Astrocyte of the spinal cord (primary cell): Measurements from ENCODE around the gene OR6B2.
"Not testable (repeated sequence)": the region's sequence is repeated elsewhere in the genome, so short reads cannot be mapped to it uniquely, and the experiment has no call there.

Experiments
- DNase-seq: peaks from one replicate; pipeline ENCODE4 v3.0.0; 2011; ENCODE audit warnings: low read depth, low spot score
- H3K4me3 ChIP-seq: 2 replicates; pipeline ENCODE4 v1.5.1; 2011; ENCODE audit warnings: low read depth, mild to moderate bottlenecking, low read length, moderate library complexity
- CTCF ChIP-seq: IDR thresholded peaks from 2 replicates; pipeline ENCODE4 v1.5.1; 2012; ENCODE audit warnings: low read depth, mild to moderate bottlenecking, low read length, inconsistent platforms
- in situ Hi-C: cut with HindIII; loops from 2 replicates; pipeline ENCODE4 v1.10.0; 2017; ENCODE audit warnings: low sequenced_read_pairs

The OR6B2 gene

DNA sequence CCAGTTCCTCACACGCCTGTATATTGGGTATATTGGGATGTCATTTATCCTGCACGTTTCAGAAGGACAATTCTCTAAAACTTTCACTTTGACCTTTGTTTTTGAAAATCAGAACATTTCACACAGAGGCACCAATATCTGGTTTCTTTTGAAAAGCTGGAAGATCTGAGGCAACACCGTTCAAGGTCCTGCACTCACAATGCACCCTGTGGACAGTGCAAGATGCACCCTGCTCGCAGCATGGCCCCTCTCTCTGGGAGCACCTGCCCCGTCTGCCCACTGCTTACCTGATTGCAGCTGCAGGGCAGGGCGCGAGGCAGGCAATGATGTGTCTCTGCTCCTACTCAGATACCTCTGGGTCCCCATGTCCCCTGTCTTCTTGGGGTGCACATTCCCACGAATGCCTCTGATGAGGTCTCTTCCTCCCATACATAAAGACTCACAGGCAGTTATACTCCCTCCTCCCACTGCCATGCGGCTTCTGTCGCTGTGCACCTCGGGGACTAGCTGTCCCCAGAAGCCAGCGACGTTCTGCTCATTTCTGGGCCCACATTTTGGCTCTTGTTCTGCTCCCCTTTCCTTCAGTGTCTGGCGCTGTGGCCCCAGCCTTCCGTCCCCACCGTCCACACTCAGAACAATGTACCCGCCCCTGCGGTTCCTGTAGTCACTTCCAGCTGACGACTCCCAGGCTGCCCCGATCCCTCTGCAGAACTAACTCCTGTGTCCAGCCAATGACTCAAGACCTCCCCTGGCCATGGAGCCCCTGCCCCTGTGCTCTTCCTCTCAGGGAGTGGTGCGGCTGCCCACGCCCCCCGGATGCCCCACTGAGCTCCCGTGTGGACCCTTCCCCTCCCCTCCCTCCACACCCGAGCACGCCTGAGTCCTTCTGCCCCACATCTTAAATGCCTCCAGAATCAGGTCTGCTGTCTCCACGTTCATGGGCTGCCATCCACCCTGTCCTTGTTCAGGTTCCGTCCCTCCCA is 23.2 kb upstream of the OR6B2 start, which contains the start of gene OR6B3:
OR6B3 (minus strand) TSS at position 349 of the 983 bp plus-strand sequence.
- no peak for DNase-seq
- no peak for TF ChIP-seq CTCF
- in situ Hi-C loops = no loop called here
- no peak within 1 kb of the TSS for H3K4me3 ChIP-seq

- TF ChIP-seq CTCF = no peak
- DNase-seq = no peak
- H3K4me3 ChIP-seq = no peak overlapping the region
- in situ Hi-C loops = no loop called here
These were observed 22.3 kb upstream of the OR6B2 start for GRCh38 chr2:240052524-240052923.

DNA sequence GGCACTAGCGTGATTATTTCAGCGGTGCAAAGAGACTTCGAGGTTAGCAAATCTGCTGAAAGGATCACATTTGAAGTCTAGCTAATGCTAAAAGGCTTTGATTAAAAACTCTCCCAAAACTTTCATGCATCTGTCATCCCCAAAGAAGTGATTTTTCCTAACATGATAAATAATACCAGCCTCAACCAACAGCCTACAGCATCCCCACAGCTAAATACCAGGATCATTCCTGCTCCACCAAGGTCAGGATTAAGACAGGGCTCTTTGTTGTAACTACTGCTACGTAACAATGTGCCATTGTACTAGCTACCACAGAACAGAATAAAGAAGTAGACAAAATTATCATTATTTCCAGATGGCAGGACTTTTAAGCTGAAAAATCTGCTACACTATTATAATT is 21.5 kb upstream of the OR6B2 start:
- in situ Hi-C loops = no loop called here
- no peak for TF ChIP-seq CTCF
- H3K4me3 ChIP-seq = no peak overlapping the region
- DNase-seq = no peak

DNA sequence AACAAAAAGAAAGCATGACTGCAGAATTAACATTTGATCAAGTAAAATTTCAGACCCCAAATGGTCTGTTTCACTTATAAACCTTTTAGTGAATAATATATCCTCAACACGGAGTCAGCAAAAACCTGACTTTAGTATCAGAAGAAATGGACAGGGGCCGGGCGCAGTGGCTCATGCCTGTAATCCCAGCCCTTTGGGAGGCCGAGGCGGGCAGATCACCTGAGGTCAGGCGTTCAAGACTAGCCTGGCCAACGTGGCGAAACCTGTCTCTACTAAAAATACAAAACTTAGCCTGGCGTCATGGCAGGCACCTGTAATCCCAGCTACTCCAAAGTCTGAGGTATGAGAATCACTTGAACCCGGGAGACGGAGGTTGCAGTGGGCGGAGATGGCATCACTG is 20.0 kb upstream of the OR6B2 start:
- in situ Hi-C loops = no loop called here
- H3K4me3 ChIP-seq = no peak overlapping the region
- DNase-seq = no peak
- no peak for TF ChIP-seq CTCF

DNA sequence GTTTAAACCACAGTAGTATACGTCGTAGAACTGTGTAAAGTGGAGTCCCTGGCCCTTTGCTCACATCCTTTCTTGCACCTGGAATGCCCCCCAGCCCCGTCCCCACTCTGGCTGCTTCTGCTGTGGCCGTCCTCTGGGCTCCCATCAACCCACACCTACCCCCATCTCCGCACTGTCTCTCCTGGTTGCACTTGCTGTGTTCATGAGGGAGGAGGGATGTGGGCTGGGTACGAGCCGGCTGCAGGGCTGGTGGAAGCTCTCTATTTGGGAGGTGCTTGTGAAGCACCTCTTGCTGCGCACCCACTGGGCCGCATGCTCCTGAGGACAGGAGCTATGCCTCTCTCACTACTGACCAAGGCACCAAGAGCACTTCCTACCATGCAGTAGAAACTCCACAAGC is 18.0 kb upstream of the OR6B2 start:
- DNase-seq = no peak
- TF ChIP-seq CTCF = no peak
- no peak overlapping the region for H3K4me3 ChIP-seq
- in situ Hi-C loops = no loop called here

DNA sequence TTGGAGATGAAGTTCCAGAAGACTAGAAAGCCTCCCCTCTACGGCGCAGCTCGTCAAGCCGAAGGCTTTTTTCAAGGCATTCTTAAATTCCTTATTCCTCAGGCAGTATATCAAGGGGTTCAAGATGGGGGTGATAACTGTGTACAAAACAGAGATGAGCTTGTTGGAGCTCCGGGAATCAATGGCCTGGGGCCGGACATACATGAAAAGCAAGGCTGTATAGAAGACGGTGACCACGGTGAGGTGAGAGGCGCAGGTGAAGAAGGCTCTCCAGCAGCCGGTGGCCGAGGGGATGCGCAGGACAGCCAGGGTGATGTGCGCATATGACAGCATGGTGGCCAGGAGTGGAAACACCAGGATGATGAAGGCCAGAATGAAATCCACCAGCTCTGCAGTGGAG is 14.9 kb upstream of the OR6B2 start:
- H3K4me3 ChIP-seq = no peak overlapping the region
- TF ChIP-seq CTCF = no peak
- DNase-seq = no peak
- in situ Hi-C loops = no loop called here

GRCh38 chr2:240044096-240044495 is 13.9 kb upstream of the OR6B2 start:
- H3K4me3 ChIP-seq, DNase-seq, in situ Hi-C loops: not testable (repeated sequence)
